COLO829 (cell line): ENCODE results near the gene AQP6.

Source experiments
- DNase-seq: peaks from one replicate; pipeline ENCODE4 v3.0.0; 2012; ENCODE audit warnings: low spot score

AQP6 gene

DNA sequence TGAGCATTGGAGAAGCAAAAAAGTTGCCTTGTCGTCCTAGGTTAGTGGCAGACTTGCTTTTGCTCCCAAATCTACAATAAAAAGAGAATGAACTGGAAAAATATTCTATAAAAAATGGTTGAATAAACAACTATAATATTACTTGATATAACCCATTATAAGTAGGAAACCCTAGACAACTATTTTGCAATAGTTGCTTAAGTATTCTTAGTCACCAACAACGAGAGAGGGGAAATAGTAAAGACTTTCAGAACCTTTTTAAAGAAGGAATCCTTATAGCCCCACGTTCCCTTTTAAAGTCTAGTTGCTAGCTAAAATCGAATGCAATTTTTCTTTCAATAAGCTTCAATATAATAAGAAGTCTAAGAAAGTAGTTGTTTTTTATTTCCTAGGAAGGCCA is 17.5 kb downstream of the AQP6 start:
- DNase-seq: no peak

DNA sequence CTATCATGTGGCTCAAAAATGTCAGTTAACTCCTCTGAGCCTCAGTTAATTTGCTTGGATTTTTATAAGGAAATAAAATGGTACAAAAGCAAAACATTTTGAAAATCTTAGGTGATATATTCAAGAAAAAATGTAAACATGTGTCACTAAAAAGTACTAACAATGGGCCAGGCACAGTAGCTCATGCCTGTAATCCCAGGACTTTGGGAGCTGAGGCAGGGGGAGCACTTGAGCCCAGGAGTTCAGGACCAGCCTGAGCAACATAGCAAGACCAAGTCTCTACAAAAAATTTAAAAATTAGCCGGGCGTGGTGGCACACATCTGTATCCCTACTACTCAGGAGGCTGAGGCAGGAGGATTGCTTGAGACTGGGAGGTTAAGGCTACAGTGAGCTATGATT is 25.7 kb downstream of the AQP6 start:
- DNase-seq: no peak

DNA sequence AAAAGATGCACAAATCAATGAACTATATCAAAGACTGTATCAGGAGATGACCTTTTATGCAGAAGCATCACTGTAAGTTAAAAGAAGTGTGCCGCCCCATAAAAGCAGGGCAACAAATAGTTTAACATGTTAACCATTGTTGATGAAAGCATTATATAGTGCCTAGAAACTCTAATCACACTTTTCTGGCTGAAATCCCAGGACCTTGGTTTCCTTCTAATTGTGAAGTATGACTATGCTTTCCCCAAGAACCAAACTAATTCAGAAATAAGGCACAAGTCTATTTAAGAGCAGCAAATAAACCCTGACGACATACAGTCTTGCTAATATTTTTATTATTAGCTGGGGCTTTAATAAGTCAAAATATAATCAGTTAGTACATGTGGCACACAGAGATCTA is 30.8 kb downstream of the AQP6 start:
- no peak for DNase-seq

DNA sequence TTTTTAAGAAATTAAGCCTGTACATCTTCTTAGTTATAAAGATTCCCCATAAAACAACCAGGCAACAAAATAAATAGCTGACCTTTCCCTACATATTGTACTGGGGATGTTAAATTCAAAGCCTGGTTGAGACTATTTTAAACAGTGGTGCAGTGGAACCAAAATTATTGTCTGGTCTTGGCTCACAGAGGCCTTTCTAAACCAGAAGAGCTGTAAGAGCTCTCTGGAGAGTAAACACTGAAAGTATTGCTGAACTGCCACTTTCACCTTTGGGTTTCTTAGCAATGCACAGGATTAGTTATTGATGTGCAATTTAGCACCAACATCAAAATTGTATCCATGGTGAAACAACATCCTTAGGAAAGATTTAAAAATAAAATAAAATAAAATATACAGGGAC is 31.9 kb downstream of the AQP6 start:
- DNase-seq: no peak

DNA sequence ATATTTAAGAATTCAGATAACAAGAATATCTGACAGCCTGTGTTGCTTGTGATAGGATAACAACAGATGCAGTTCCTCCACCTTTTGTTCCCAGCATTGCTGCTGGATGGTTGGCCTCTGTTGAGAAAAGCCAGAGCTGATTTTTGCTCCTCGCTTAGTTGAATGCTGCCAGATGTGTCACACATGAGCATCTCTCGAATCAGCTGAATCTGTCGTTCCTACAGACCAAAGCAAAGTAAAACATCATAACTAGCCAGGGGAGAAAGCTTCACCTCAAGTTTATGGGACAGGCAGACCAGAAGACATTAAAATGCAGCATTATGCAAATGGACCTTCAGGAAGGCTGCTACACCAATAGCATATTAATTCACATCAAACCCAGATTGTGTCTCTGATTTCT is 32.4 kb downstream of the AQP6 start:
- no peak for DNase-seq

DNA sequence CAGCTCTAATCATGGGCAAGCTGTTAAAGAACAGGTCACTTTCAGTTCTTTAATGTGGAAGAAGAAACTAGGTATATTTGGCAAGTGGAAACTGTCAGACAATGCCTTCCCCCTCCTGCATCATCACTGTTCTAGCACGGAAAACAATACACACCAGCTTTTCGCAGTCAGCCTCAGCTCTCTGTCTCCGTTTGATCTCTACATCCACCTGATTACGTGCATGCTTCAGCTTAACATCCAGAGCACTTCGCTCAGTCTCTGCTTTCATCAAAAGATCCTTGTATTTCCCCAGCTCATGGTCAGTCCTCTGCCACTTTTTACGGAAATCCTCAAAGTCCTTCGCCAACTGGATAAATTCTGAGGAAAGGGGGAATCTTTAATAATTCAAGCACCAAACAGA is 33.5 kb downstream of the AQP6 start:
- no peak for DNase-seq

DNA sequence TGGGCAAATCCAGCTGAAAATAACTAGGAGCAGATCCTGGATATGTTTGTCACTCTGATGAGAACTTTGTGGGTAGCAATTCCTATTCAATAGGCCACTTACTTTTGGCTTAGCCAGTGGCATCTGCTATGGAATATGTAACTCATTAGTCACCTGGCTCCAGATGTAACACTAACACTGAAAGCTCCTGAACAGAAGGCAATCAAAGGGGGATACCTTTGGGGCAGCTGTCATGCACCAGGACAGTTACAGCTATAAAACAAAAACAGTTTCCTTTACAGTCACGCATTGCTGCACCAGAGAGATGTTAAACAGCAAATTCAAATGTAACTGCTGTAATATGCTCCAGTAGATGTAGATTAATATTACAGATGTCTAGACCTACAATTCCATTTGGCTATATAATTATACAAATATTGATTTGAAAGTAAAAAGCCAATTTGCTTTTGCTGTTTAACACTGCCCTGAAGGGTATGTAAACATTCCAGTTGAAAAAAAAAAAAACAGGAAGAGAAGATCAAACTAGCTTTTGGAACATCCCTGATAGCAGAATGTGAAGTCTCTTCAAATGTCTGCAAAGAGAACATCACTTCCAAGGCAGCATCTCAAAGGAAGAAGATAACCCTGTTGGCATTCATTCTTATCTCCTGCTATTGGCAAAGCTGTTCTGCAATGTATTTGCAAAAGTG is 34.2 kb downstream of the AQP6 start:
- DNase-seq: no peak

DNA sequence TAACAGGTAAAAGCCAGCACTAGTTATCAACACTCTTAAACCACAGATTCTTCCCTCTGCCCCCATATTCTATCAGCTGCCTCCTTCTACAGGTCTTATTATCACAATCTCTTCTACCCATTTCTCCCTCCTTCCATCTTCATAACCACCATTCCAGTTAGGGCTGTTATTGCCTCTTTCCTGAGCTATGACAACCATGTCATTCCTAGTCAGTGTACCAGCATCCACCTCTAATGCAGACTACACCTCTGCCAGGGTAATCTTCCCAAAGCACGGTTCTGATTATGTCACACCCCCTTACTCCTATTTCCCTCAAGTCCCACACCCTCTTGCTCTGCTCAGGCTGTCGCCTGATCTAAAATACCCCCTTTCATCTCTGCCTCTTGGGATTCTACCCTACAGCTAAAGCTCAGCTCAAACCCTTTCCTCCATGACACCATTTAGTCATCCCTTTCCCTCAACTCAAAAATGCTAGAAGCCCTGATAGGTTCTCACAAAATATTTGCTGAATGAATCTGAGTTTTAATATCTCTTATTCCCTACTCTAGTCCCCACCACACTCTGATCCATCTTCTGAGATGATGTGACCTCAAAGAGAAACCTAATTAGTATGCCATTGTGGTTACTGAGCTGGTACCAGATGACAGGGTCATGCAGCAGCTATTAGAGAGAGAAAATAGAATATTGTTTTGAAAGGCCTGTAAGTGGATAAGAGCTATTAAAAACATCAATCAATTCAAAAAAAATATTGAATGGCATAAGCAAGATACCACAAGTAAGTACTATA is 40.8 kb downstream of the AQP6 start:
- DNase-seq: no peak

DNA sequence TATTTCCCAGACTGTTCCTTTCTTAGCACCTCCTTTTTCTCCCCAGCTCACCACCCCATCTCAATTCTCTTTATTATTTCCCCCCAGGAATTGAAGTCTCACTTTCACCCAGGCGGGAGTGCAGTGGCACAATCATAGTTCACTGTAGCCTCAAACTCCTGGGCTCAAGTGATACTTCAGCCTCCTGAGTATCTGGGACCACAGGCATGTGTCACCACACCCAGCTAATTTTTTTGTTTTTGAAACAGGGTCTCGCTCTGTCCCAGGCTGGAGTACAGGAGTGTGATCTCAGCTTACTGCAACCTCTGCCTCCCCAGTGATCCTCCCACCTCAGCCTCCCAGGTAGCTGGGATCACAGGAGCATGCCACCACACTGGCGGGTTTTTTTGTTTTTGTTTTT is 41.6 kb downstream of the AQP6 start:
- DNase-seq: no peak

DNA sequence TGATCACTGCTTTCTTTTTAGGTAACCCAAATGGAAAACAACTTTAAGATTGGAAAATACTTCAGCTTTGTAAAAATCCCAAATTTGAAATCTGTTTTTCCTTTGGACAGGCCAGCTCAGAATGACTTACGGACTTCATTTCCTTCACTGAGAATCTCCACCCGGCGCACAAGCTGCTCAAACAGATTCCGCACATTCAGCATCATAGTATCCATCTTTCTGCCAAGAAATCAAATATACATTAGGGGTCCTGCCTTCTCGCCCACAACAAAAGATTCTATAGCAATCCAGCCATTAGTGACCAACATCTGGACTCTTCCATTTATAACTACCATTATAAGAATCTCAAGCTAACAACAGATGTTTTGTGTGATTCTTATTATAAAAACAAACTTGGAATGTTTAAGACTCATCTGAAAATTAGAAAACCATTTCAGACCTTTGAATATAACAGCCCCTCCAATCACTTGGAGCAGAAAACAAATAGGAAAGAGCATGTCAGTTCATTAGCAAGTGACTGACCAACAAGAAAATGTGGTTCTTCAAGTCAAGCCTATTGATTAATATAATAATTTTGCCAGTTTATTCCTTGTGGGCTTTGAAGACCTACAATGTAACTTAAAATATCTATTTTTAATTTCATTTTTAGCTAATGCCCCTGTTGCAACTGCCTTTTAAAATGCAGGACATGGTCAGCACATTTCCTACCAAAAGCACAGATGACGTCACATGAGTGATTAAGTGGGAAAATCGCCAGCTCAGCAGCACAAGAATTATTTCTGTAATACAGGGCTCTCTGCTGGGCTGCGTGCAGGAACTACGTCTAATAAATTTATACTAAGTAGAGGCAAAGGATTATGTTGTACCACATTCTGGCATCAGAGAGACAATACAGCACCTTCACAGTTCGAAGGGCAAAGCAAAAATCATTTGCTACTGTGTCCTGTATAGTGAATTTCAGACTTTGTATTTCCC is 44.0 kb downstream of the AQP6 start:
- DNase-seq: peak; percentile 48

DNA sequence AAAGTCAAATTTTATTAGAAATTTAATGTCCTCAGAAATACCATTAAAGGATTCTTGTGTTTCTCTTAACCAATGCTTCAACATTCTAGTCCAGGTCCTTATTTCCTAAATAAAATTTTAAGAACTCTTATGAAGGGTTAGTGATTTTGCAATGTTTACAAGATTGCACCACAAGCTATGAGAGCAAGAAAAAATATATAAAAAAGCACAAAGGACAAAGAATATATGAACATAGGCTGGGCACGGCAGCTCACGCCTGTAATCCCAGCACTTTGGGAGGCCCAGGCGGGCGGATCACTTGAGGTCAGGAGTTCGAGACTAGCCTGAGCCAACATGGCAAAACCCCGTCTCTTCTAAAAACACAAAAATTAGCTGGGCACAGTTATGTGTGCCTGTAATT is 44.9 kb downstream of the AQP6 start:
- DNase-seq: no peak

DNA sequence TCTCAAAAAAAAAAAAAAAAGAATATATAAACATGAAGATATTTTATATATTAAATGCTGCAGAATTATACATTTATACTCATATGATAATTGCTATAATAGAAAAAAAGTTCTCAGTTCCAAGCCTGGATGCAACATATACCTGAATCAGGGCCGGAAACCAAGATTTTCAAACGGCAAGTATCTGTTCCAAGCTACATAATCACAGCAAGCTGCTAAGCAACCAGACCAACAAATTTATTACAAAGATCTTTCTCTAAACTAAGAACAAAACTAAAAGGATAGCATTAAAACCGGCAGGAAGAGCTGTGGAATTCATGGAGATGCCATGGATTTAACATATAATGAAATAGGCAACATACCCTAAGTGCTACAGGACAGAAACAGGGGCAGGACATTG is 45.4 kb downstream of the AQP6 start:
- no peak for DNase-seq

DNA sequence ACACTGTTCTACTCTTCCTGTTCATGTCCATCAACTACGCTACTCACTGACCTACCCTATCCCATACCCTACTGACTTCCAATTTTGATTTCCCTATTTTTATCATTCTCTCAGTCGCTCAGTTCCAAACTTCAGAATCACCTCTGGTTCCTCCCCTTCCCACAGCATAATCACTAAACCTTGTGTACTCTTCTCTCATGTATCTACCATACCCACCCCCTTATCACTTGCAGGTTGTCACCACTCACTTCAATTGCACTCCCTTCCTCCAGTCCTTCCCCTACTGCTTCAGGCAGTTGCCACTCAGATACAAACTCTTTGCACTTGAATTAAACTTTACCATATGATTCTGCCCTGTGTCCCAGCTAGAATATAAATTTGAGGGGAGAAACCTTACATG is 46.2 kb downstream of the AQP6 start:
- no peak for DNase-seq

DNA sequence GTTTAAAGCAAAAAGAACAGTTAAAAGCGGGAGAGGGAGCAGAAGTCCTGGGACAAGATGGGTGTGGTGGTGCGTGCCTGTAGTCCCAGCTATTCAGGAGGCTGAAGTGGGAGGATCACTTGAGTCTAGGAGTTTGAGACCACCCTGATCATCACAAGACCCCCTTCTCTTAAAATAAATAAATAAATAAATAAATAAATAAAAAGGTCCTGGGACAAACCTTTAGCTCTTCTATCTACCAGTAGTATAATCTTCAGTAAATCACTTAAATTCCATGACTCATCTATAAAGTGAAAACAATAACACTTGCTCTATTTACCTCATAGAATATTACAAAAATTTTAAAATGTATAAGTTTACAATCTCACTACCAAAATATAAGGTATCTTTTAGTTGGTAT is 46.8 kb downstream of the AQP6 start:
- DNase-seq: no peak

DNA sequence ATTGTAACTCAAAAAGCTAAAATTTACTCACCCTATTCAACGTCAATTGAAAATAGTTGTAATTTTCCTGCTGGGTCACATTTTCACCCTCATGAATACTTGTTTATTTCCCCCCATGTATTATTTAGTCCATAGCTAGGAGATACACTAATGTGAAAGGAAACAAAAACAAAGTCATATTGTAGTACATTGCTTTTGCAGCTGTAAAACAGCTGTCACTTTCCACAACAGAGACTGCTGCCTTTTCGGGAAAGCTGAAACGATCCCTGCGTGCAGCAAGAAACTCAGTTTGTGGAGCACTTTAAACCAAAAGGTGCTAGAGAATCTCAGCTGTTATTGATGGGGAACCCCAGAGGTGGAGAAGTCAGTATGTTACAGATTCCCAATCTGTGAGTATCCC is 48.3 kb downstream of the AQP6 start:
- DNase-seq: no peak

DNA sequence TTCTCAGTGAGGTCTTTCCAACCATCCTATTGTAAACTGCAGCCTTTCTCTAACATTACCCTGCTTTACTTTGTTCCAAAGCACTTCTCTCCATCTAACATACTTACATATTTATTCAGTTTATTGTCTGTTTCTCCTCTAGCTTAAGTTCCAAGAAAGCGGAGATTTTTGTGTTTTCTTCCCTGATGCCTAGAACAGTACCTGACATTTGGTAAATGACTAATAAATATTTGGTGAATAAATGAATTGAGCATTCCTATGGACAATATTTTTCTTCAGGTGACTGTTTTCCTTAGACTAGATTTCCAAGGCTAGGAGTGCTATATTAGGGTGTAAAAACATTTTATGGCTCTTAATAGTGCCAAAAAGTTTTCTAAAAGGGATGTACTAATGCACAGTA is 50.2 kb downstream of the AQP6 start:
- DNase-seq: no peak

DNA sequence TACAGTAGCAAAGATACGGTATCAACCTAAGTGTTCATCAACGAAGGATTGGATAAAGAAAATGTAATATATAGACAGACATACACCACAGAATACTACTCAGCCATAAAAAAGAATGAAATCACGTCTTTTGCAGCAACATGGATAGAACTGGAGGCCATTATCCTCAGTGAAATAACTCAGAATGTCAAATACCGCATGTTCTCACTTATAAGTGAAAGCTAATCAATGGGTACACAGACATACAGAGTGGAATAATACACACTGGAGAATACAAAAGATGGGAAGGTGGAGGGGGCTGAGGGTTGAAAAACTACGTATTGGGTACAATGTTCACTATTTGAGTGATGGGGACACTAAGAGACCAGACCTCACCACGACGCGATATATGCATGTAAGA is 51.5 kb downstream of the AQP6 start:
- no peak for DNase-seq

DNA sequence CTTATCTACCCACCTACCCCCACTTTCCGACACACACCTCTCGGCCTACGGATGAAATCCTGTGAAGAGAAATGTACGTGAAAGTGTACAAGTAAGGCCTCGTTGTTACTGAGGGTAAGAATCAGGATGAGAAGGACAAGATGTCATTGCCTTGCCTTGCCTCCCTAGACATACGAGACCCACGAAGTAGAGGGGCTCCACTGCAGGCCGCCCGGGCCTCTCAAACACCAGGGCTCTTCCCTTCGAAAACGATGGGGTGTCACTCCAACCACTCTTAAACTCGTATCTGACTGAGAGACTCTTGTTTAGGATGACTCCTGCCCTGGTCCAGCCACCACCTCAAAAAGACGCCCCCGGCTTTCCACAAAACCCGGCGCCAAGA is 52.0 kb downstream of the AQP6 start:
- no peak for DNase-seq

DNA sequence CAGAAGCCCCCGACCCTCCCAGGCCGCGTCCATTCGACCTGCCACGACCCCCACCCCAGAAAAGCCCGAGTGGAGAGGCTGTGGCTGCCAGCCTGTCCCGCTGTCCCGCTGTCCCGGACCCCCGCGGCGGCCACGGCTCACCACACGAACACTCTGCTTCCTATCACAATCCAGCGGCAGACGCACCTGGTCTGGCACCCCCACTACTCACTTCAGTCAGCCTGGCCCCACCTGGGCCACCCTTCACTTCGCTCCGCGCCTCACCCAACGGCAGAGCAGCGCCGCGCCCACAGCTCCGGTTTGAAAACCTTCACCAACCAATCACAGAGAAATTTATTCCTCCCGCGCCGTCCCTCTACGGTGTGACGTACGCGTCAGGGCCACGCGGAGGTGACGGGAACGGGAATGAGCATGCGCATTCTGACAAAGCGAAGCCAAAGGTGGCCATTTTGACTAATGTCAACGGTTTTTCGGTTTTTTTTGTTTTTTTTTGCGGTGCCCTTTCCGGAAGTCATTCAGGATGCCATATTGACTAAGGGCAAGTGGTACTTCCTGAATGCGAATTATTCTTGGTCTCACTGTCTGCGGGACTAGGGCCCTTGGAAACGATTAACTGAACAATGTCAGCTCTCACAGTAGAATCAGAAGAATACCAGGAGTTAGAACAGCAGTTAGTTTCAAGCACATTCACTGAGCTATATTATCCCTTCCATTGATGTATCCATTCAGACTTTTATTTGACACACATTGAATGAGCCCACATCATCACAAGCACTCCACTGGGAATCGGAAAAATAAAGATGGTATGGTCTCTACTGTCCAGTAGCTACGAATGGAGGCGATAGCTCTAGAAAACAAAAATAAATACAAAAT is 52.7 kb downstream of the AQP6 start, which contains the start of gene RACGAP1:
Gene RACGAP1, minus strand, starts transcription at position 308 of the 873 bp plus-strand sequence. CDS start 8,779 bp downstream, outside the sequence.
- DNase-seq: peak; percentile 100

DNA sequence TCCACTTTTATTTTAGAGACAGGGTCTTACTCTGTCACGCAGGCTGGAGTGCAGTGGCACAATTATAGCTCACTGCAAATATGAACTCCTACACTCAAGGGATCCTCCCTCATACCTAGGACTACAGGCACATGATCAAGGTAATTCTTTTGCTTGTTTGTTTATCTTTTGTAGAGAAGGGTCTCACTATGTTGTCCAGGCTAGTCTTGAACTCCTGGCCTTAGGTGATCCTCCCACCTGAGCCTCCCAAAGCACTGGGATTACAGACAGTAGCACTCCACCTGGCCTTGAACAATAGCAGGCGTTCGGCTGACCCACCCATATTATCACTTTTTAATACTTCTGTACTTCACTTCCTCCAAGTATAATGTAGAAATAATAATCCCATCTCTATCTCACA is 53.9 kb downstream of the AQP6 start:
- DNase-seq: no peak
